Measurements from ENCODE around the gene MITF. TPM values are rescaled to one million over a fixed set of nuclear protein-coding genes. Genes with fewer than 3 reads are reported as not detected.

The MITF gene
- total and polyA plus RNA-seq, 4 donors, result 0.91 to 2.9 (median 2.3) TPM

GRCh38 chr3:69787436-69788168 lies 48.3 kb downstream of the MITF start:
- WGBS, result 36% methylated on average over 3 of the region's 3 CpGs
- Histone ChIP-seq H3K36me3 (ENCODE audit: control insufficient read depth in 4 of 4, insufficient read depth in 3 of 4, low read depth in 1 of 4, low read length in 3 of 4) (no peaks in the 10 kb centered on the region), H3K27me3 (ENCODE audit: control insufficient read depth in 4 of 4, insufficient read depth in 4 of 4, low read length in 3 of 4) (no peaks in the 10 kb centered on the region), H3K9ac (ENCODE audit: low read depth in 1 of 2, low read length in 2 of 2) (no peak overlapping the region), H3K4me1 (ENCODE audit: control insufficient read depth in 4 of 4, insufficient read depth in 4 of 4, low read length in 3 of 4) (no peaks in the 10 kb centered on the region), H3K4me3 (ENCODE audit: low read depth in 1 of 3, low read length in 3 of 3) (no peak overlapping the region), H3K9me3 (ENCODE audit: control insufficient read depth in 4 of 4, low read length in 3 of 4) (no peaks in the 10 kb centered on the region), H3K27ac (ENCODE audit: low read depth in 1 of 2, low read length in 2 of 2) (no peak overlapping the region)
- no peak for DNase-seq (ENCODE audit: low spot score)
- TF ChIP-seq HNF4G (IDR thresholded peaks at IDR 0.05) (no peak), CTCF (IDR thresholded peaks at IDR 0.05; ENCODE audit: low read depth, low read length, missing input control) (no peak), JUND (IDR thresholded peaks at IDR 0.05) (peak in 1 of 2 donors; percentile 8)

GRCh38 chr3:69791106-69791505 lies 51.8 kb downstream of the MITF start:
- H3K4me3 ChIP-seq (ENCODE audit: low read depth in 1 of 3, low read length in 3 of 3), result no peak overlapping the region
- H3K9me3 ChIP-seq (ENCODE audit: control insufficient read depth in 4 of 4, low read length in 3 of 4), result no peaks in the 10 kb centered on the region
- WGBS, result 67% methylated on average over 6 of the region's 6 CpGs
- no peak for DNase-seq (ENCODE audit: low spot score)
- H3K27ac ChIP-seq (ENCODE audit: low read depth in 1 of 2, low read length in 2 of 2), result no peak overlapping the region
- H3K36me3 ChIP-seq (ENCODE audit: control insufficient read depth in 4 of 4, insufficient read depth in 3 of 4, low read depth in 1 of 4, low read length in 3 of 4), result no peaks in the 10 kb centered on the region
- H3K4me1 ChIP-seq (ENCODE audit: control insufficient read depth in 4 of 4, insufficient read depth in 4 of 4, low read length in 3 of 4), result no peaks in the 10 kb centered on the region
- H3K9ac ChIP-seq (ENCODE audit: low read depth in 1 of 2, low read length in 2 of 2), result no peak overlapping the region
- no peaks in the 10 kb centered on the region for H3K27me3 ChIP-seq (ENCODE audit: control insufficient read depth in 4 of 4, insufficient read depth in 4 of 4, low read length in 3 of 4)
- TF ChIP-seq JUND (IDR thresholded peaks at IDR 0.05), result no peak
- no peak for TF ChIP-seq GABPA (IDR thresholded peaks at IDR 0.05 in 1 of 2, conservative IDR thresholded peaks at IDR 0.05 in 1 of 2)
- no peak for TF ChIP-seq ZBTB33 (IDR thresholded peaks at IDR 0.05)
- TF ChIP-seq RAD21 (IDR thresholded peaks at IDR 0.05), result no peak
- TF ChIP-seq REST (IDR thresholded peaks at IDR 0.05), result no peak
- no peak for TF ChIP-seq FOXA2 (IDR thresholded peaks at IDR 0.05)
- no peak for TF ChIP-seq ATF3 (IDR thresholded peaks at IDR 0.05)
- no peak for TF ChIP-seq TAF1 (conservative IDR thresholded peaks at IDR 0.05)
- TF ChIP-seq HNF4A (conservative IDR thresholded peaks at IDR 0.05), result no peak
- TF ChIP-seq CTCF (IDR thresholded peaks at IDR 0.05; ENCODE audit: low read depth, low read length, missing input control), result no peak
- TF ChIP-seq SP1 (IDR thresholded peaks at IDR 0.05), result no peak
- no peak for TF ChIP-seq MAX (IDR thresholded peaks at IDR 0.05)
- no peak for TF ChIP-seq HNF4G (IDR thresholded peaks at IDR 0.05)
- no peak for TF ChIP-seq RXRA (IDR thresholded peaks at IDR 0.05)
- TF ChIP-seq YY1 (IDR thresholded peaks at IDR 0.05), result no peak
- TF ChIP-seq EGR1 (IDR thresholded peaks at IDR 0.05; ENCODE audit: low read depth in 2 of 2), result no peak
